Activated CD8-positive, alpha-beta memory T cell treated with anti-CD3 and anti-CD28 coated beads, Interleukin-2, amount 50 U/mL, for 1 hour (primary cell): ENCODE data around the gene PHOSPHO2.

Source experiments
- DNase-seq: peaks from one replicate; pipeline ENCODE4 v3.0.0-alpha.2; 2020; ENCODE audit errors: extremely low read depth

Gene PHOSPHO2, protein sequence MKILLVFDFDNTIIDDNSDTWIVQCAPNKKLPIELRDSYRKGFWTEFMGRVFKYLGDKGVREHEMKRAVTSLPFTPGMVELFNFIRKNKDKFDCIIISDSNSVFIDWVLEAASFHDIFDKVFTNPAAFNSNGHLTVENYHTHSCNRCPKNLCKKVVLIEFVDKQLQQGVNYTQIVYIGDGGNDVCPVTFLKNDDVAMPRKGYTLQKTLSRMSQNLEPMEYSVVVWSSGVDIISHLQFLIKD

DNA sequence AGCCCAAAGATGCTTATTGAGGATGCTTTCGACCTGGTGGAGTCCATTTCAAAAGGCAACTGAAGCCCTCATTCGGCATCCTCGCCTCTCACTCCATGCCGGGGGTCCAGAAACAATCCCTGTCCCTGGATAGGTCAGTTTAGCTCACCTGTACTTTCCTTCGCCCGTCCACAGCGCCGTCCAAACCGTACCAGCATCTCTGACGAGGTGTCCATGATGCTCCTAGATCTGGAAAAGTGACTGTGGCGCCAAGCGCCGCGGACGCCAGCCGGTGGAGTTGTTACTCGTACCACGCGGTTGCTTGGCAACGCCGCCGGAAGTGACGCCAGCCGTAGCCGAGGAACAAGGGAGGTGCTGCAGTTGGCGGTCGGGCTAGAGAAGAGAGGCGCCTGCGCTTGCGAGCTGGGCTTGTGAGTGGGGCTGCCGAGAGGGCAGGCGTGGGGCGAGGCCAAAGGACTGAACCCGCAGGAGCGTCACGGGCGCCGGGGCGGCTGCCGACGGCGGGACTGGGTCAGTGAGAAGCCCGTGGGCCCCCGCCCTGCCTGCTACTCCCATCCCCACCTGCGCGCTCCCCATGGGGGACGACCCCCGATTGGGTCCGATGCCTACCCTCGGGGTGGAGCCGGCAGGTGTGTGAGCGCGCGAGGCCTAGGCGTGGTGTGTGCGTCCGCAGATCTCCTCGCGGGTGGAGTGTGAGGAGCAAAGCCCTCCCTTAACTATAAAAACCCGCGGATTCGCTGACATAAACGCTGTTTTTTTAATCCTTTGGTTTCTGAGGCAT is at the start of gene PHOSPHO2, which contains the start of gene CFAP210:
PHOSPHO2 (plus strand) TSS at position 357 of the 781 bp plus-strand sequence. CDS start 6,503 bp downstream, outside the sequence.
CFAP210 (minus strand) TSS at position 293 of the 781 bp plus-strand sequence; CDS start at position 215, 78 bp downstream.
- peak; percentile 96 for DNase-seq

- DNase-seq, result no peak
Measured at GRCh38 chr2:169647496-169647895, 46.8 kb upstream of the PHOSPHO2 start.

DNA sequence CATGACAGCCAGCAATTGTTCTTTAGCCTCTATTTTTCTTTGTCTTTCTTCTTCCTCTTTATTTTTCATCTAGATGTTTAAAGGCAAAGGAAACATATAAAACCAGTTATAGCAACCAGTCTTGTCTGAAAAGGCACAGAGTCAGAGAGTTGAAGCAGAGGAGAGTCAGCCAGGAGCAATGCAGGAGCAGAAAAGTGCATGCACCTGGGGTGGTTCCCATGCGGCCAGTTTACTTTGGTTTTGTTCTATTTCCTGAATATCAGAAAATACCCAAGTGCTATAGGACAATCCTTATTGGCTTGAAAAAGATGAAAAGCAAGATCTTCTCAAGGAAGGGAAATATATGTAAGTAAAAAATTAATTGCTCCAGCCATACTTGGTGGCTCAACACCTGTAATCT is 45.0 kb upstream of the PHOSPHO2 start:
- DNase-seq, result no peak

DNA sequence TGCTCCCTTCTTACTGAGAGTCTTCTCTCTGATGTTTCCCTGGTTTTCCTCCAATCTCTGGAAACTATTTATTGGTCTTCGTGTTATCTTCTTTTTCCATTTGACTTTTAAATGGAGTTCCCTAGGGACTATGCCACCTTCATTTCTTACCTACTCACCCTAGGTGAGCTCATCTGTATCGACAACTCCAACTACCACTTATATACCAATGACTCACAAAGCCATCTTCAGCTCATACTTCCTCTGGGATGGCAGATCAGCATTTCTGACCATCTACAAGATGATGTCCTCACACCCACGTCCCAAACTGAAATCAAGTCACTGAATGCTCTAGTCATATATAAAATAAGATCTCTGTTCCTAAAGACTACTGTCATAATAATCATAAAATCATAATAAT is 40.6 kb upstream of the PHOSPHO2 start:
- DNase-seq, result no peak

GRCh38 chr2:169656164-169656563 is 38.1 kb upstream of the PHOSPHO2 start:
- DNase-seq, result no peak

GRCh38 chr2:169658877-169659276 is 35.4 kb upstream of the PHOSPHO2 start:
- DNase-seq, result no peak

DNA sequence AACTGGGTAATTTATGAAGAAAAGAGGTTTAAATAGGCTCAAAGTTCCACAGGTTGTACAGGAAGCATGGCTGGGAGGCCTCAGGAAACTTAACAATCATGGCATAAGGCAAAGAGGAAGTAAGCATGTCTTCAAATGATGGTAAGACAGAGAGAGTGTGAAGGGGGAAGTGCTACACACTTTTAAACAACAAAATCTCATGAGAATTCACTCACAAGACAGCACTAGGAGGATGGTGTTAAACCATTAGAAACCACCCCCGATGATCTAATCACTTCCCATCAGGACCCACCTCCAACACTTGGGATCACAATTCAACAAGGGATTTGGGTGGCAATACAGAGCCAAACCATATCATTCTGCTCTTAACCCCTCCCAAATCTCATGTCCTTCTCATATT is 34.9 kb upstream of the PHOSPHO2 start:
- DNase-seq, result no peak

DNA sequence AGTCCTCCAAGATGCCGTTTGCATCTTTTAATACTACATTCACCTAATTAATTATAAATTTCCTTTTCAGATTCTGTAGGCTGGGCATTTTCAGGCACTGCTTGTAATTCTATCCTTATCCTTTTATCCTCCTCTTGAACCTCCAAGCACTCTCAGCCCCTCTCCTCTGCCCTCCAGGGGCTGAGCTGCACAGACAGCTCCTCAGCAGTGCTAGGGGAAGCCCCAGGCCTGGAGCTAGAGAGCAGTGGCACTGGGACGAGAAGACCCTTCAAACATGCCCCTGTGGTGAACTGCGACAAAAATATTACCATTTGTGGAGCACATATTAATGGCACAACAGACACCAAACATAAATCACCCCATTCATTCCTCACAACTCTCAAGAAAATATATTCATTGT is 33.0 kb upstream of the PHOSPHO2 start:
- DNase-seq, result no peak

GRCh38 chr2:169662744-169663143 is 31.5 kb upstream of the PHOSPHO2 start:
- DNase-seq, result no peak

- no peak for DNase-seq
Measured at GRCh38 chr2:169663247-169663646, 31.0 kb upstream of the PHOSPHO2 start.

DNA sequence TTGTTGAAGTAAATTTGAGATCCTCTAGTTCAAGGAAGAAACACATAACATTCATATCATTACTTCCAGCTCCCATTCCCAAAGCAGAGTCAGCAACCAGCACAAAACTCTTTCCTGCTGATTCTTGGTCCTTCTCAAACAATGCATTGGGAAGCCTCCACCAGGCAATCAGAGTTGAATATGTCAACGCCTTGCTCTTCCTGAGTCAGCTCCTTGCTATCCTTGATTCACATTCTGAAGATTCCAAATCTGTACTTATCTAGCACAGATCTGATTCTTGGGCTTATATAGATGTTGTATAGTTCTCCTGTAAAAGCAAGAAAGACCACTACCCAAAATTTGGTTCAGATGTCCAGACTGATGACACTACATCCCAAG is 29.7 kb upstream of the PHOSPHO2 start:
- DNase-seq, result no peak

- DNase-seq, result no peak
Measured at GRCh38 chr2:169664978-169665930, 29.0 kb upstream of the PHOSPHO2 start.

DNA sequence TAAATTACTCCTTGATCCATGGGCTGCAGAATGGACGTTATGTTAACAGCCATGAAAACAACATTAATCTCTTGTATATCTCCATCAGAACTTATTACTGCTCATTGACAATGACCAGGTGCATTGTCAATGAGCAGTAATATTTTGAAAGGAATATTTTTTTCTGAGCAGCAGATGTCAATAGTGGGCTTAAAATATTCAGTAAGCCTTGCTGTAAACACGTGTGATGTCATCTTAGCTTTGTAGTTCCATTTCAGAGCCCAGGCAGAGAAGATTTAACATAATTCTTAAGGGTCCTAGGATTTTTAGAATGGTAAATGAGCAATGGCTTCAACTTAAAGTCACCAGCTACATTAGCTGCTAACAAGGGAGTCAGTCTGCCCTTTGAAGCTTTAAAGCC is 26.7 kb upstream of the PHOSPHO2 start:
- DNase-seq, result no peak

- DNase-seq, result no peak
Measured at GRCh38 chr2:169670215-169670651, 24.0 kb upstream of the PHOSPHO2 start.

DNA sequence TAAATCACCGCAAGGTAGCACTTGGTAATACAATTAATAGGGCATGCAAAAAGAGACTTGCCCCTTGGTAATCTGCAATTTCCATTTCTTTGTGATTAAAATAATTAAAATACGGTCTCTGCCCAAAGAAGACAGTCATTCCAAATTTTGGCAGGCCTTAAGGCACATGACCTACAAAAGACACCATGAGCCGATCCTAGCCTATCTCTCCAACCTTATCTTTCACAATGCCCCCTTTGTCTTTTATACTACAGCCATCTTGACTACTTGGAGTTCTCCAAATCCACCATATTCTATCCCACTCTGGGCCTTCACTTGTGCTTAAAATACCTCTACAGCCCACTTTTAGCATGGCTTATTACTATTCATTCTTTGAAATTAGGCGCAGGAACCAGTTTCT is 23.3 kb upstream of the PHOSPHO2 start:
- DNase-seq, result no peak

DNA sequence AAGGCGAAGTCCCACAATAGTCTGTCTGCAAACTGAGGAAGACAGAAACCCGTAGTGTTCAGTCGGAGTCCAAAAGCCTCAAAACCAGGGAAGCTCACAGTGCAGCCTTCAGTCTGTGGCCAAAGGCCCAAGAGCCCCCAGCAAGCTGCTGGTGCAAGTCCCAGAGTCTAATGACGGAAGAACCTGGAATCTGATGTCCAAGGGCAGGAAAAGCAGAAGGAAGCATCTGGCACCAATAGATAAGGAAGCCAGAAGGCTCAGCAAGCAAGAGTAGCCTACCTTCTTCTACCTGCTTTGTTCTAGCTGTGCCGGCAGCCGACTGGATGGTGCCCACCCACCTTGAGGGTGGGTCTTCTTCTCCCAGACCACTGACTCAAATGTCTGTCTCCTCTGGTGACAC is 21.9 kb upstream of the PHOSPHO2 start:
- no peak for DNase-seq

- no peak for DNase-seq
Measured at GRCh38 chr2:169673106-169673505, 21.2 kb upstream of the PHOSPHO2 start.

GRCh38 chr2:169673921-169674320 is 20.3 kb upstream of the PHOSPHO2 start:
- DNase-seq, result no peak

GRCh38 chr2:169676357-169676756 is 17.9 kb upstream of the PHOSPHO2 start:
- no peak for DNase-seq

- DNase-seq, result no peak
Measured at GRCh38 chr2:169676850-169677249, 17.4 kb upstream of the PHOSPHO2 start.

GRCh38 chr2:169683054-169683424 is 11.2 kb upstream of the PHOSPHO2 start:
- DNase-seq, result no peak
